Forelimb muscle (tissue), 1 donor: Measurements from ENCODE around the gene CTAG2. TPM values are rescaled to one million over a fixed set of nuclear protein-coding genes. Genes with fewer than 3 reads are reported as not detected.
"Not testable (repeated sequence)": the region's sequence is repeated elsewhere in the genome, so short reads cannot be mapped to it uniquely, and the experiment has no call there.

Experiments used
- DNase-seq: peaks from one replicate; pipeline ENCODE4 v3.0.0-alpha.2; 2013; ENCODE audit warnings: low read depth
- polyA plus RNA-seq: library from polyadenylated mRNA; unstranded; fragments of 120-200 nt; gene quantifications from one replicate; pipeline ENCODE4 v1.2.1, GENCODE V29; 2013; ENCODE audit not compliant: insufficient read length

Gene CTAG2
- polyA plus RNA-seq, 1 donor, result not detected

DNA sequence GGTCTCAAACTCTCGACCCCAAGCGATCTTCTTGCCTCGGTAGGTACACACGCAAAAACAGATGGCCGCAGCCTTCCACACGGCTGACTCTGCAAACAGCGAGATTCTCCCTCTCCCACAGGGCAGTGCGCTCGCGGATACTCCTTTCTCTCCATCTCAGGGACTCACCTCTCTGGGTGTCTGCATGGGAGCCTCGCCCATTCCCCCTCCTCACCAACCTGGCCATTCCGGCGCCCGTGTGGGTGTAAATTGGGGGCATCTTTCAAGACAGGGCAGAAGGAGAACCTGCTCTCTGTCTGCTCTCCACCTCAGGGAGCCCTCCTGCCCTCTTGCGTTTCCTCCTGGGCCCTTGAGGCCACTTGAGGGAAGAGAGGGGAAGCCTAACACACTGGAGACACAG is 4.4 kb downstream of the CTAG2 start:
- no peak for DNase-seq

DNA sequence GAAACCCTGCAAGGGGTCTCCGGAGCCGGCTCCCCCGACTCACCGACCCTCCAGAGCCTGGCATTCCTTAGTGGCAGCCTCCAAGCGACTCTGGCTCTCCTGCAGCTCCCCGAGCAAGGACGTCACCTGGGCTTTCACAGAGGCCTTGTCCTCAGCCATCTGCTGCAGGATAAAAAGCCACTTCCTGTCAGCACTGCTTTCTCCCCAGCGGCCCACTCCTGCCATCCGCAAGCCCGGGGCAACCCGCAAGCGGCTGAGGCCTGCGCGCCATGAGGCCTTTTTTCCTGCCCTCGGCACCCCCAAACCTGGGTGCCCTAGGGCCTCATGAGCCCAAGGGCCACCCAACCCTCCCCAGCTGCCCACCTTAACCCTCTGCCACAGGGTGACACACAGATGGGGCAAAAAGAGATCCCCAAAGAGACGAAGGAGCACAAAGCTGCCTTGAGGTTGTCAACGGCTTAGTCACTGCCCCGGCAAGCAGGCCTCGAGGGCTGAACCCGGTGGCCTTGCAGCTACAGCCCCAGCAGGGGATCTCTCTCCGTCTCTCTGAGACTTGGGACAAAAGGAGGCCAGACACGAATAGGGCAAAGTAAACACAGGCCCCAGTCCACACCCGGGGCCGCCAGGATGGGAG is 7.5 kb downstream of the CTAG2 start:
- not testable (repeated sequence) for DNase-seq

DNA sequence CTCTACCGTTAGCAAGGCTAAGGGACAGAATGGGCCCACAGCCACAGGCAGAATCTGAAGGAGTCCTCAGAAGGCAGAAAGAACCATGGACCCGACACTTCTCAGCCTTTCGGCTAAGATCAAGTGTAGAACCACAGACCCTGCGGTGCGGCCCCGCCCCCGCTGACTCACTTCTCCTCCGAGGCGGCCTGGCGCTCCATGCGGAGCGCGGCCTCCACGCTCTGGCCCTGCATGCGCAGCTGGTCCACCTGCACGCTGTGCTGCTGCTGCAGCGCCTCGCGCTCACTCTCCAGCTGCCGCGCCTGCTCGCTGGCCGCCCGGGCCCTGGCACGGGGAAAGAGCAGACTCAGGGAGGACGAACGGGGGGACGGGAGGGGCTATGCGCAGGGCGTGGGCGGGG is 9.7 kb downstream of the CTAG2 start:
- not testable (repeated sequence) for DNase-seq

DNA sequence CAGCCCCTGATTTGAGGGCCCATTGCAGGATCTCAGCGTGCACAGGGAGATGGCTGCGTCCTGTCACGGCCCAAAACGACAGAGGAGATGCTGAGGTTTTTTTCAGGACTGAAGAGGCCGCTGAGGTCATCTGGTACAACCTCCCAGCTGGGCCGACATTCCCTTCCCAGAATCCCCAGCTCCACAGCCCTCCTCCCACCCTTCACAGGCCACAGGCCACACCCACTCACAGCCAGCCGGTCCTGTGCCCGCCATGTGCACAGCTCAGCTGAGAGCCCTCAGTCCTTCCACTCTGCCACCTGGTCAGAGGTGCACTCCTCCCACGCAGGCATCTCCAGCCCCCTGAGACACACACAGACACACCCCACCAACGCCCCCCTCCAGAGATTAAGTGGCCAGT is 11.6 kb downstream of the CTAG2 start:
- not testable (repeated sequence) for DNase-seq

DNA sequence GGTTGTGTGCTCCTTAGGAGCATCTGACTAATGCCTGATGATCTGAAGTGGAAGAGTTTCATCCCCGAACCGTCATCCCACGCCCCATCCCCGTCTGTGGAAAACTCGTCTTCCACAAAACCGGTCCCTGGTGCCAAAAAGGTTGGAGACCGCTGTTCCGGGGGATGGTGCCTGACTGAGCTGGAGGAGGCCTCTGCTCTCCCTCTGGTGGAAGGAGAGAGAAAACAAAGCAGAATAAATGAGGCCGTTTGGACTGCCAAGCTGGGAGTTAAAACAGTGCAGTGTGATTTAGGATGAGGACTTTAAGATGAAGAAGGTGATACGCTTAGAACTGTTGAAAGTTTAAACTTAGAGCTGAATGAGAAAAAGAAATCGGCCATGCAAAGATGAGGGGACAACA is 19.7 kb downstream of the CTAG2 start:
- not testable (repeated sequence) for DNase-seq

DNA sequence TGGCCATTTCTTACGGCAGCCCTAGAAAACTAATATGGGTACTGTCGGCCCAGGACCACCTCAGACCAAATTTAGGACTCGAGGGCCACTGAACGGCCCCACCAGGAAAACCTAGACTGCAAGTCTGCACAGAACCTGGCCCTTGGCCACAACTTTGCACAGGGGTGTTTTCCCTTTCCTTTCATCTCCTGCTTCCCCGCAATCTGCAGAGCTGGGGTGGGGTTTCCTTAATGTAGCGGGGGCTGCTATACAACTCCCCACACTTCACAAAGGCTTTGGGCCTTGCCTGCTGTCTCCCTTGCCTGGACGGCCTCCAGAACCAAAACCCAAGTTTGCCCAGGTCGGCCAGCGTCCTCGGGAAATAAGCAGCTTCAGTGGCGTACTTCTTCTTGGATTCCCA is 22.4 kb downstream of the CTAG2 start:
- not testable (repeated sequence) for DNase-seq

DNA sequence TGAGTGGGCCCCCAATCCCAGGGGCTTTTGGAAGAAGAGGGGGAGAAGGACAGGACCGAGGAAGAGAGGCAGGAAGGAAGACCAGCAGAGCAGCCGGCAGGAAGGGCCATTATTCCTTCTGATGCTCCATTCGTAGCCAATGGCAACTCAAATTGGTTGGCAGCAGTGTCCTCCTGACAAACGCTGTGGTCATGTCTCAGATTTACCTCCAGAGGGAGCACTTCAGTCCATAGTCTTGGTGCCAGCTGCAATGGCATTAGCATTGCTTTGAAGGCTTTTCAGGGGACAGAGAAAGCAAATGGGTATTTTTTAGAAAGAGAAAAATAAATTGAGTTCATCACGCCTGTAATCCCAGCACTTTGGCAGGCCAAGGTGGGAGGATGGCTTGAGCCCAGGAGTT is 24.4 kb downstream of the CTAG2 start:
- DNase-seq, result not testable (repeated sequence)

DNA sequence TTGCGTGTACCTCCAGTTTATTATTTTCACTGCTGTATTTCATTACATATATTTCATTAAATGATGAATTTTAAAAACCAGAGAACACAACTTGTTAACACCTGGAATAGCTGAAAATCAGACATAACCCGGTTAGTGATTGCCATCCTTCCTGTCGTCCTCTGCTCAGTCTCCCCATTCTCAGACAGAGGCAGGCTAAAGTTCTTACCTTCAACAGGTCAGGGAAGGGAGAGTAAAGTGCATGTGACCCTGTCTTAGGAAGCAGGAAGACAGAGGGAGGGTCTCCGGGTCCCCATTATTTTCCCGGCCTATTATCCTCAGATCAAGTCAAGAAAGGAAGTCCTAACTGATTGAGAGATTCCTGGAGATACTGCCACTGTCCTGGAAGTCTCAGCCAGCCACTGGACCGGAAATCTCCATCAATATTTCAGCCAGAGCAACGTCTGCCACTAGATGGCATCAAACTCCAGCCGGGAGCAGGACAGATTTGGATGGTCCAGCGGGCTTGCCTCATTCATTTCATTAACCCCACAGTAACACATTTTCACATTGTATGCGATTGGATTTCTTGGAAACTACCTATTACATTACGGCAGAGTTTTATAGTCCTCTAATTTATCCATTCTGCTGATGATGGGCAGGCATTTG is 32.5 kb downstream of the CTAG2 start:
- DNase-seq, result not testable (repeated sequence)

DNA sequence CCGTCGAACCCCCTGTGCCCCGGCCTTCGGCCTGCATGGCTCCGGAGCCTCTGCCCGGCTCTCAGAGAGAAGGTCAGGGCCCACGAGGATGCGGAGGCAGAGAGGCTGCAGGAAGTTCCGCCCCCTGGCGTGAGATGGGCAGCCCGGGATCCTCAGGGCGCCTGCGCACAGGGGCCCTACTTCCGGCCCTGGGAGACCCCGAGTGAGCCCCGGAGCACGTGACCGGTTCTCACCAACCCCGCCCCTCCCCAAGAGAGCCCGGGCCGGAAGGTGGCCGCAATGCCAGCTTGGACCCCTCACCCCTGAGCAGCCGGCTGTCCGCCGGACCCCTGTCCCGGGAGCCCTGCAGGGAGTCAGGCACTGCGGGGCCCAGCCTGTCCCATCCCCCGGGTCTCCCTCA is 34.2 kb downstream of the CTAG2 start, which contains the start of gene CTAG1B:
CTAG1B (minus strand) TSS at position 101 of the 400 bp plus-strand sequence; CDS start at position 37, 64 bp downstream.
- DNase-seq, result not testable (repeated sequence)

DNA sequence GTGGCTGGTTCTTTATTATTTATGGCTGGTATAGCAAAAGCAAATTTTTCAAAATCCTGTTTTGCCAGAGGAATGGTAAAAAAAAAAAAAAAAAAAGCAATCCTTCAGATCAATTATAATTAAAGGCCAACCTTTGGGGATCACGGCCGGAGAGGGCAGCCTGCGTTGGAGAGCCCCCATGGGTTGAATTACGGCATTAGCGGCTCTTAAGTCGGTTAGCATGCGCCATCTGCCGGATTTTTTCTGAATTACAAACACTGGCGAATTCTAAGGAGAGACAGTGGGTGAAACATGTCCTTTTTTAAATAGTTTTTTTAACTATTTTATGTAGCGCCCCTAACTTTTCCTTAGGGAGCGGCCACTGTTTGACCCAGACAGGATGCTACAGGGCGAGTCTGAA is 39.8 kb downstream of the CTAG2 start:
- DNase-seq, result not testable (repeated sequence)

DNA sequence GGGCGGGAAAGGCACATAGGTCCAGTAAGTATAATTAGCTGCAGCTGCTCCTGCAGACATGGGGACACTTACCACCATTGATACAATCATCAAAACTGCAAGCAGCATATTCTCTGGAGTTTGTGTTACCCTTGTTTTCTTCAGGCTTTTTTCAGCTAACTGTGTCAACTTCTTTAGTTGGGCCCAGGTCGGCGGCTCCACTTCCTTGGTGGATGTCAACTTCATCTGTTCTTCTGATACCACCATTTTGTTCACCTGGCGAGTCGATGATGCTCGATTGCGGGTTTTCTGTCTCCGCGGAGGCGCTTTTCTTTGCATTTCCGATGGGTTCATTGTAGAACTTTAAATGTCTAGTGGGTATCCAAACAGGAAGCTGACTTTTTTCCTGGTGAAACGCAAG is 42.2 kb downstream of the CTAG2 start:
- not testable (repeated sequence) for DNase-seq

DNA sequence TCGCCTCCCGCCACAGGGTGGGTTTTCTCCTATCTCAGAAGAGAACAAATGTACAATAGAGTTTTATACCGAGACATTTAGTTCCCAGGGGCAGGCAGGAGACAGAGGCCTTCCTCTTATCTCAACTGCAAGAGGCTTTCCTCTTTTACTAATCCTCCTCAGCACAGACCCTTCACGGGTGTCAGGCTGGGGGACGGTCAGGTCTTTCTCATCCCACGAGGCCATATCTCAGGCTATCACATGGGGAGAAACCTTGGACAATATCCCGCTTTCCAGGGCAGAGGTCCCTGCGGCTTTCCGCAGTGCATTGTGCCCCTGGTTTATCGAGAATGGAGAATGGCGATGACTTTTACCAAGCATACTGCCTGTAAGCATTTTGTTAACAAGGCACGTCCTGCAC is 44.6 kb downstream of the CTAG2 start:
- not testable (repeated sequence) for DNase-seq

DNA sequence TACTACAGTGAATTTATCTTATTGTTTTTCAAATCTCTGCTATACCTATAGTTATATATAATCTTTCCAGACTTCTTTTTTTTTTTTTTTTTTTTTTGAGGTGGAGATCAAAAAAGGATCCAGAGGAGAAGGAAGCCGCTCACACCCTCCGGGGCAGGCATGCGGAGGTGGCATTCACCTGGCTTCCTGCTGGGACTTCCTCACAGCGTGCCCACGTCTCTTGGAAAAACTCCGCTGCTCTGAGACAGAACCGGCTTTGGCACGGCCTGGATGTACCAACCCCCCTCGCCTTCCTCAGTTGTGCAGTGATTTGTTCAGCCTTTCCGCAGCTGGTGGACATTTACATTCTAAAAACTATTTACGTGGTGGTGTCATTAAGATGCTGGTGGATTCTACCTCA is 45.4 kb downstream of the CTAG2 start:
- DNase-seq, result not testable (repeated sequence)

DNA sequence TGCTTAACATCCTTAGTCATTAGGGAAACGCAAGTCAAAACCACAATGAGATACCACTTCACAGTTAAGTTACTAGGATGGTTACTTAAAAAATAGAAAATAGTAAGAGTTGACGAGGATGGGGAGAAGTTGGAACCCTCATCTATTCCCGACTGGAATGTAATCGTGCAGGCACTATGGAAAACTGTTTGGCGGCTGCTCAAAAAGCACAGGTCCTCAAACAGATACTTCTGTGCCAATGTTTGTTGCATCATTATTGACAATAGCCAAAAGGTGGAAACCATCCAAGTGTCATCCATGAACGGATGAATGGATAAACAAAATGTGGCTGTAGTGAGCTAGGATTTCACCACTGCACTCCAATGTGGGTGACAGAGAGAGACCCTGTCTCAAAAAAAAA is 46.0 kb downstream of the CTAG2 start:
- DNase-seq, result no peak

DNA sequence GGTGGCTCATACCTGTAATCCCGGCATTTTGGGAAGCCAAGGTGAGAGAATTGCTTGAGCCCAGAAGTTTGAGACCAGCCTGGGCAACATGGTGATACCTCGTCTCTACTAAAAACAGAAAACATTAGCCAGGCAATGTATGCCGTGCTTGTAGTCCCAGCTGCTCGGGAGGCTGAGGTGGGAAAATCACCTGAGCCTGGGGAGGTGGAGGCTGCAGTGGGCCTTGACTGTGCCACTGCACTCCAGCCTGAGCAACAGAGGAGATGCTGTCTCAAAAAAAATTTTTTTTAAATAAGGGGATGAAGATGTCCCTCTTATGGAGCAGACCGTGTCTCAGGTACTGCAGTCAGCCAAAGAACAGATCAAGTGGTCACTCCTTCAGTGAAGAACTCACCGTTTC is 47.8 kb downstream of the CTAG2 start:
- DNase-seq, result no peak

DNA sequence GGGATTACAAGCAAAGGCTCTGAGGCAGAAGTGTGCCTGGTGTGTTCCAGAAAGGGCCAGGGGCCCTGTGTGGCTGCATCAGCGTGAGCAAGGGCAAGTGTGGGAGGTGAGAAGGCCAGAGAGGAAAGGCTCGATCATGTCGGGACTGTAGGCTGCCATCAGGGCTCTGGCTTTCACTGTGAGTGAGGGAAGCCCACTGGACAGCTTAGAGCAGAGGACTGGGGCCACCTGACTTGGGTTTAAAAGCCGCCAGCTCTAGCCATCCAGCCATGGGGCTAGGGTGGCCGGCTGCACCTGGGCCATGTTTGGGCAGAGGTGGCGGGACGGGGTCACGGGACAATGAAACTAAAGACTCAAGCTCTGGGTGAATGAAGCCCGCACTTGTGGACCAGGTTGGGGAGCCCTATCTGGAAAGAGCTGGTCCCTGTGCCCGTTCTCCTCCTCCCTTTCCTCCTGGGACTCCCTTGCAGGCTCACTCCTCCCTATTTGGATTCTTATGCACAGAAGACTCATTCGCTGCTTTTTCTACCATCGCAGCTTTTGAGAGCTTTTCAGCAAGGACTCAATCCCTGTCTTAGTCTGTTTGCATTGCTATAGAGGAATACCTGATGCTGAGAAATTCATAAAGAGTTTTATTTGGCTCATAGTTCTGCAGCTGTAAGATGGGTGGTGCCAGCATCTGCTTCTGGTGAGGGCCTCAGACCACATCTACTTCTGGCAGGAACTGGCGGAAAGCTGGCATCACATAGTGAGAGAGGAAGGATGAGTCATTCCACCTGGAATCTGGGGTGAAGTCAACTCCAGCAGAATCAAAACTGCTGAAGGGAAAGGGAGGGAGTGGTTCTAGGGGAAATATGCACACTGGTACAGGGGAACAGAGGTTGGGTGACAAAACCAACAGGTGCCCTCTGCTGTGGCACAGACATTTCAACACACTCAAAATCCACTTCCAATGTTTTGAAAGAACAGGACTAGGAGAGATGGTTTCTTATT is 49.6 kb downstream of the CTAG2 start:
- DNase-seq, result no peak

DNA sequence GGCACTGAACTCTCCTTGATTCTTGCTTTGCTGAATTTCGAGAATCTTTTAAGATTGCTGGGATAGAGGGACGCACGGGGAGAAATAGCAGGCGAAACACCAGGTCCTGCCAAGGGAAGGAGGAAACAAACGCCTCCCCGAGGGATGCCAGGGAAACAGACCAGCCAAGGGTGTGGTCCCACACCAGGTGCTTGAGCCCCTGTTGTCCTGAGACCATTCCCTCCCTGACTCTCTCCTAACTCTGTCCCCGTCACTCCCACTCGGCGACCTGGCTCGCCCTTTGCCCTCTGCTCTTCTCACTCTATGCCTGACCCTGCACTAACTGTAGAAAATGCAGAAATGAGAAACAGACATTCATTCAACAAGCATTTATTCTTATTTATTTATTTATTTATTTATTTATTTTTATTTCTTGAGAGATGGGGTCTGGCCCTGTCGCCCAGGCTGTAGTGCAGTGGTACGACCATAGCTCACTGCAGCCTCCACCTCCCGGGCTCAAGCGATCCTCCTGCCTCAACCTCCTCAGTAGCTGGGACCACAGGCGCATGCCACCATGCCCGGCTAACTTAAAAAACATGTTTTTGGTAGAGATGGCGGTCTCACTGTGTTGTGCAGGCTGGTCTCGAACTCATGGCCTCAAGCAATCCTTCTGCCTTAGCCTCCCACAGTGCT is 50.5 kb downstream of the CTAG2 start:
- DNase-seq, result no peak

DNA sequence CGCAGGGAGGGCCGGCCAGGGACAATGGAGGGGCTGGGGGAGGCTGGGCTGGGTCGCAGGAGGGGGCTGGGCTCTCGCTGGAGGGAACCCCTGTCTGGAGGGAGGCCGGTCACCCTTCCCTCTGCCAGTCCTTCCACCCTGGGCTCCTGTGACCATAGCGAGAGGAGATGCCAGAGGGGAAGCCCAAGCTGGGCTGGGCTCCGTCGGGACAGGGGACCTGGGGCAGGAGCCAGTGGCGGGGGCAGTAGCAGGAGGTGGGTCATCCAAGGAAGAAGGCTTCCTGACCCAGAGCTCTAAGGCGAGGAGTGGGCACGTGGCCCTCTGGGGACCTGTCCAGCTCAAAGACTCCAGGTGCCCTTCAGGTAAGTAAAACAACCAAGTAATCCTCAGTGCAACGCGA is 51.2 kb downstream of the CTAG2 start:
- DNase-seq, result no peak
